ENCODE measurements around the gene HINT3.
"Not testable (repeated sequence)": the region's sequence is repeated elsewhere in the genome, so short reads cannot be mapped to it uniquely, and the experiment has no call there.

The HINT3 gene

DNA sequence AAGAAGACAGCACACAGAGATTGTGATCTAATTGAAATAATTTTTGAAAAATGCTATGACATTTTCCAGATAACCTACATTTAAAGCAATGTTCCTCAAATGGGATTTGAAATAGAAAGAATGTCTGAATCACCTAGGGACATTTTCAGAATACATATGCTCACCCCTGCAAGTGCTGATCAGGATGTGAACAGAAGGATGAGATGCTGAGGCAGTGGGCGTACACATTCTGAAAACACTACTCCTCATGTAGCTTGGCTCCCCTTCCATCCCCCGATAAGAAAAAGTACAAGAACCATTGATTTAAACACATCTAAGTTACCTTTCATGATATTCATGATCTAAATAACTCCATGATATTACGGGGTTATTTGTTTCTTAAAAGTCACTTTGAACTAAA is 29.9 kb upstream of the HINT3 start:
- no peak overlapping the region for H3K27ac Mint-ChIP-seq
- no peaks in the 10 kb centered on the region for H3K27me3 Mint-ChIP-seq
- peaks cover 20% of the 10 kb centered on the region for H3K4me1 Mint-ChIP-seq (ENCODE audit: low read depth)
- H3K9me3 Mint-ChIP-seq = no peaks in the 10 kb centered on the region
- H3K36me3 Mint-ChIP-seq (ENCODE audit: low read depth) = peaks cover 67% of the 10 kb centered on the region
- intact Hi-C loops (cut with micrococcal nuclease) = no loop called here
- H3K4me3 Mint-ChIP-seq = no peak overlapping the region

- Mint-ChIP-seq H3K9me3 (no peaks in the 10 kb centered on the region), H3K27ac (no peak overlapping the region), H3K4me1 (ENCODE audit: low read depth) (peaks cover 20% of the 10 kb centered on the region), H3K36me3 (ENCODE audit: low read depth) (peaks cover 61% of the 10 kb centered on the region), H3K27me3 (no peaks in the 10 kb centered on the region), H3K4me3 (no peak overlapping the region)
- intact Hi-C loops (cut with micrococcal nuclease) = no loop called here
Measured at GRCh38 chr6:125927761-125928160, 28.8 kb upstream of the HINT3 start.

DNA sequence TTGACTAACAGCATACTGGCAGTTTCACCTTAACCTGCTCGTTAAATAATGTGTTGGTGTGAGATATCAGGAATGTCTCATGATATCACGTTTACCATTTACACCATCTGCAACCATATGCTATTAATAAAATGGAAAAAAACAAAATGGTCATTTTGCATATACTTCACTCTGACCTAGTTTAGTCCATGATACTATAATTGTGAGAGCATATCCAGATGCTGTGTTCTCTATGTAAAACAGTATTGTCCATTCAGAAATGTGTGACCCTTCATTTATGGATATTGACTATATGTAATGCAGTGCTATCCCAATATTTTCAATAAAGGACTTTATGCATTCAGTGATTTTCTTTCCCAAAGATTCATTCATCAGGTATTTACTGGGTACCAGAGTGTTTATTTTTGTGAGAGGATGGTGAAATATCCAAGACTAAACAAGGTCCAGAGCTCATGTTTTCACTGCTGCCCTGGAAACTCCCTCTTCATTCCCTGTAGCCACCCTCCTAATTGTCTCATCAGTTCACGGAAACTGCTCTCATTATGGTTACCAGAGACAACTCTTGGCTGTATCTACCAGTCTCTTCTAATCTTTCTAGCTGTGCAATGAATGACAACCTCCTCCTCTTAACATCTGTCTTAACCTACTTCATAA is 25.7 kb upstream of the HINT3 start:
- peaks cover 8% of the 10 kb centered on the region for H3K4me1 Mint-ChIP-seq (ENCODE audit: low read depth)
- H3K4me3 Mint-ChIP-seq = no peak overlapping the region
- intact Hi-C loops (cut with micrococcal nuclease) = no loop called here
- H3K9me3 Mint-ChIP-seq = no peaks in the 10 kb centered on the region
- no peaks in the 10 kb centered on the region for H3K27me3 Mint-ChIP-seq
- H3K36me3 Mint-ChIP-seq (ENCODE audit: low read depth) = peaks cover 45% of the 10 kb centered on the region
- no peak overlapping the region for H3K27ac Mint-ChIP-seq

- peaks cover 8% of the 10 kb centered on the region for H3K4me1 Mint-ChIP-seq (ENCODE audit: low read depth)
- H3K27me3 Mint-ChIP-seq = no peaks in the 10 kb centered on the region
- H3K4me3 Mint-ChIP-seq = no peak overlapping the region
- H3K36me3 Mint-ChIP-seq (ENCODE audit: low read depth) = peaks cover 41% of the 10 kb centered on the region
- no peak overlapping the region for H3K27ac Mint-ChIP-seq
- H3K9me3 Mint-ChIP-seq = no peaks in the 10 kb centered on the region
- intact Hi-C loops (cut with micrococcal nuclease) = no loop called here
Measured at GRCh38 chr6:125931733-125932450, 24.7 kb upstream of the HINT3 start.

DNA sequence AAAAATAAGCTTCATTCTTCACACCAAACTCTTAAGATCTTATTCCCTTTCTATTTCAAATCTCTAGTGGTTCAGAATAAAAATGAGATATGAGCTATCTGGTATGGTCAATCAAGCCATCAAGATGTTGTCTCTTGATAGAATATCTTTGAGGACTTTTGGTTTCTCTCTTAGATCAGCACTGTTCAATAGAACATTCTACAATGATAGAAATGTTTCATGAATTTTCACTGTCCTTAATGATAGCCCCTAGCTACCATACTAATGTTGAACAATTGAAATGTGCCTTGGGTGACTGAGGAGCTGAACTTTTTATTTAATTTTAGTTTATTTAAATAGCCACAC is 24.1 kb upstream of the HINT3 start:
- Mint-ChIP-seq H3K4me1 (ENCODE audit: low read depth) (peaks cover 8% of the 10 kb centered on the region), H3K27ac (no peak overlapping the region), H3K4me3 (no peak overlapping the region), H3K27me3 (no peaks in the 10 kb centered on the region), H3K9me3 (no peaks in the 10 kb centered on the region), H3K36me3 (ENCODE audit: low read depth) (peaks cover 37% of the 10 kb centered on the region)
- intact Hi-C loops (cut with micrococcal nuclease) = no loop called here

DNA sequence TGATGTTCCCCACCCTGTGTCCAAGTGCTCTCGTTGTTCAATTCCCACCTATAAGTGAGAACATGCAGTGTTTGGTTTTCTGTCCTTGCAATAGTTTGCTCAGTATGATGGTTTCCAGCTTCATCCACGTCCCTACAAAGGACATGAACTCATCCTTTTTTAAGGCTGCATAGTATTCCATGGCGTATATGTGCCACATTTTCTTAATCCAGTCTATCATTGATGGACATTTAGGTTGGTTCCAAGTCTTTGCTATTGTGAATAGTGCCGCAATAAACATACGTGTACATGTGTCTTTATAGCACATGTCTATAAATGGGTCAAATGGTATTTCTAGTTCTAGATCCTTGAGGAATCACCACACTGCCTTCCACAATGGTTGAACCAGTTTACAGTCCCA is 21.1 kb upstream of the HINT3 start:
- H3K4me1 Mint-ChIP-seq (ENCODE audit: low read depth); H3K27me3 Mint-ChIP-seq; H3K9me3 Mint-ChIP-seq; H3K27ac Mint-ChIP-seq; intact Hi-C loops (cut with micrococcal nuclease); H3K4me3 Mint-ChIP-seq: not testable (repeated sequence)
- H3K36me3 Mint-ChIP-seq (ENCODE audit: low read depth) = peaks cover 19% of the 10 kb centered on the region

DNA sequence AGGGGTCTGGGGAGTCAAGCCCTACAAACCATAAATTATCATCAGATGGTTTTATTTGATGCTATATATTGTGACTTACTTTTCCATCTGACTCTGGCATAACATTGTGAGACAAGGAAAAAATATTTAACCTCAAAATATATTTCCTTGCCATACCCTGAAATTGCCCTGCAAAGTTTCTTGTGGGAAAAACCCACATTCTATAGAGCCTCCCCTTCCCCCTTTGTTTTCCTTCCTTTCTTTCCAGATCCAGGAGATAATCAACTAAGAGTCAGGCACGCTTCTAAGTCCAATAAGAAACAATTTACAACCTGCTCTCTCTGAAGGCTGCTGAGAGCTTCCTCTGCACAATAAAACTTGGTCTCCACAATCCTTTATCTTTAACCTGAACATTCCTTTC is 17.5 kb upstream of the HINT3 start:
- Mint-ChIP-seq H3K27me3 (no peaks in the 10 kb centered on the region), H3K4me3 (no peak overlapping the region), H3K4me1 (ENCODE audit: low read depth) (peaks cover 14% of the 10 kb centered on the region), H3K36me3 (ENCODE audit: low read depth) (no peaks in the 10 kb centered on the region), H3K9me3 (no peaks in the 10 kb centered on the region), H3K27ac (no peak overlapping the region)
- intact Hi-C loops (cut with micrococcal nuclease) = no loop called here

- no peaks in the 10 kb centered on the region for H3K27me3 Mint-ChIP-seq
- H3K4me1 Mint-ChIP-seq (ENCODE audit: low read depth) = peaks cover 19% of the 10 kb centered on the region
- no peaks in the 10 kb centered on the region for H3K36me3 Mint-ChIP-seq (ENCODE audit: low read depth)
- intact Hi-C loops (cut with micrococcal nuclease) = no loop called here
- H3K4me3 Mint-ChIP-seq = no peak overlapping the region
- no peak overlapping the region for H3K27ac Mint-ChIP-seq
- no peaks in the 10 kb centered on the region for H3K9me3 Mint-ChIP-seq
Measured at GRCh38 chr6:125939791-125940190, 16.8 kb upstream of the HINT3 start.

GRCh38 chr6:125940247-125941041 is 16.1 kb upstream of the HINT3 start:
- intact Hi-C loops (cut with micrococcal nuclease) = no loop called here
- Mint-ChIP-seq H3K27me3 (no peaks in the 10 kb centered on the region), H3K4me1 (ENCODE audit: low read depth) (peaks cover 19% of the 10 kb centered on the region), H3K36me3 (ENCODE audit: low read depth) (no peaks in the 10 kb centered on the region), H3K9me3 (no peaks in the 10 kb centered on the region), H3K4me3 (no peak overlapping the region), H3K27ac (no peak overlapping the region)

DNA sequence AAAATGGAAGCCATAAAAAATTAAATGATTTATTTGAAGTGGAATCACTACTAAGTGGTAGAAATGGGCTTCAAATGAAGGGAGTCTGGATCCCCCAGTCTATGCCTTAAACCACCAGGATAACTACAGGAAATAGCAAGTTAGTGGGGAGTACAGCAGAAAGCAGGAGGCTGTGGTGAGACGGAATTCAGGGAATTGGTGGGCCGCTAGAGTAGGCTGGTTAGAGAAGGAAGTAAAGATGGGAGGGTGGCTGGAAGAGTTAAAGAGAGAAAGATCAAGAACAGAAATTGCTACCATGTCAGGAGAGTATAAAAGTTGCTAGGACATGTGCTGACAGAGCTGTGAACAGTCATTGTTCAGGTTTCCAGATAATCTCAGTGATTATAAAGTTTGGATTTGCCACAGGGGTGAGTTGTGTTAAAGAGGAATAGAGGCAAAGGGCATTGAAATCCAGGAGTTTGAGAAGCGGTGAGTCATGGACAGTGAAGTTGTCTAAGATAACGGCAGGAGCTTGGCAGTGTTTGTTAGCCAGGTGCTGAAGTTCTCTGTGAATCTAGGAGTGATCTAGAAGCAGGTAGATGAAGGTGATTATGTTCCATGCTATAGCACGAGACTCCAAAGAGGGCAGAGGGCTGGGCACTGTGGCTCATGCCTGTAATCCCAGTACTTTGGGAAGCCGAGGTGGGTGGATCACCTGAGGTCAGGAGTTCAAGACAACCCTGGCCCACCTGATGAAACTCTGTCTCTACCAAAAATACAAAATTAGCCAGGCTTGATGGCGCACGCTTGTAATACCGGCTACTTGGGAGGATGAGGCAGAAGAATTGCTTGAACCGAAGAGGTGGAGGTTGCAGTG is 13.7 kb upstream of the HINT3 start:
- Mint-ChIP-seq H3K36me3 (ENCODE audit: low read depth) (no peaks in the 10 kb centered on the region), H3K4me3 (no peak overlapping the region), H3K4me1 (ENCODE audit: low read depth) (peaks cover 31% of the 10 kb centered on the region), H3K27ac (peak overlapping the region; percentile 7), H3K9me3 (no peaks in the 10 kb centered on the region), H3K27me3 (no peaks in the 10 kb centered on the region)
- intact Hi-C loops (cut with micrococcal nuclease) = no loop called here

- H3K36me3 Mint-ChIP-seq (ENCODE audit: low read depth) = no peaks in the 10 kb centered on the region
- no peaks in the 10 kb centered on the region for H3K27me3 Mint-ChIP-seq
- intact Hi-C loops (cut with micrococcal nuclease) = no loop called here
- peaks cover 38% of the 10 kb centered on the region for H3K4me1 Mint-ChIP-seq (ENCODE audit: low read depth)
- H3K4me3 Mint-ChIP-seq = no peak overlapping the region
- no peak overlapping the region for H3K27ac Mint-ChIP-seq
- no peaks in the 10 kb centered on the region for H3K9me3 Mint-ChIP-seq
Measured at GRCh38 chr6:125943528-125944433, 12.8 kb upstream of the HINT3 start.

DNA sequence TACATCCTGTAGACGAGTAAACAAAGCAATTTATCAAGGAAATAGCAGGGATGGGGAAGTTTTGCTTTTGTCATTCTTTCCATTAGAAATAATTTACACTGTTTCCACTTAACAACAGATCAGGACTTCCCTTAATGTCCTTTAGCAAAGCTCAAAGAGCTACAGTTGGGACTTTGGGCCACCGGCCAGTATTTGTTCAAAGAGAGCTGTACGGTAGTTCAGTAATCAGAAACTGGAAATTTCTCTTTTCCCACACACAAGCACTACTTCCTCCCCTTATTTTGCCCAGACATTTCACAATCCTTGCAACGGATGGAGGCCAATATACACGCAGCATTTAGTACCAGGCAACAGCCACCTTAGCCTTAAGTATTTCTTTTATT is 12.1 kb upstream of the HINT3 start:
- H3K27ac Mint-ChIP-seq = no peak overlapping the region
- no peaks in the 10 kb centered on the region for H3K9me3 Mint-ChIP-seq
- no peak overlapping the region for H3K4me3 Mint-ChIP-seq
- H3K36me3 Mint-ChIP-seq (ENCODE audit: low read depth) = no peaks in the 10 kb centered on the region
- H3K27me3 Mint-ChIP-seq = no peaks in the 10 kb centered on the region
- intact Hi-C loops (cut with micrococcal nuclease) = no loop called here
- peaks cover 39% of the 10 kb centered on the region for H3K4me1 Mint-ChIP-seq (ENCODE audit: low read depth)

DNA sequence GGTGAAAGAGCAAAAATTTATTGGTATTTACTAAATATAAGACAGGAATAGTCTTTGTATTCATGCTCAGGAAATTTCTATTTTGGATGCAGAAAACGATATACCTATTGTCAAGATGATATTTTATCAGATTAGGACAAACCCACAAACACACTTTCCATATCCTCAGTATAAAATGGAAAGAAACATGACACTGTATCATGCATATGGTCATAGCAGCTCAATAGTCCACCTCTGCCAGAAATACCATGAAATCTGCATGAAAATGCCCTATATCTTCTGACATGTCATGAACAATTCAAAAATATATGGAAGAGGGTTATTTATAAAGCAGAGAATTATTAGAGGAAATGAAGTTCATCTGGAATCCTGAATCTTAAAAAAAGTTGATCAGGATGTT is 11.7 kb upstream of the HINT3 start:
- H3K9me3 Mint-ChIP-seq = no peaks in the 10 kb centered on the region
- intact Hi-C loops (cut with micrococcal nuclease) = no loop called here
- H3K4me1 Mint-ChIP-seq (ENCODE audit: low read depth) = peaks cover 39% of the 10 kb centered on the region
- H3K27me3 Mint-ChIP-seq = no peaks in the 10 kb centered on the region
- no peaks in the 10 kb centered on the region for H3K36me3 Mint-ChIP-seq (ENCODE audit: low read depth)
- no peak overlapping the region for H3K27ac Mint-ChIP-seq
- no peak overlapping the region for H3K4me3 Mint-ChIP-seq

Data from dendritic cell treated with granulocyte-macrophage colony-stimulating factor and Interleukin-4, amounts not matched to agents 40 ng/mL and 50 ng/mL, for 4 days (primary cell).